OCI-LY1 (cell line): ENCODE results near the gene USP5.

ENCODE experiments used
- EZH2 ChIP-seq: fragments of 200-600 bp; sonication (generic), shearing (Covaris generic); IDR thresholded peaks from 2 replicates; pipeline ENCODE4 v1.8.0; 2017; ENCODE audit warnings: borderline replicate concordance, mixed run types, mild to moderate bottlenecking, antibody characterized with exemption, low read length, moderate library complexity, mixed read lengths
- TF ChIP-seq, protein P1 (sequence below): fragments of 200-600 bp; sonication (generic), shearing (Covaris generic); IDR thresholded peaks from 2 replicates; pipeline ENCODE4 v1.5.1; 2017; ENCODE audit warnings: mild to moderate bottlenecking, antibody characterized with exemption, low read length, moderate library complexity, mixed read lengths

DNA sequence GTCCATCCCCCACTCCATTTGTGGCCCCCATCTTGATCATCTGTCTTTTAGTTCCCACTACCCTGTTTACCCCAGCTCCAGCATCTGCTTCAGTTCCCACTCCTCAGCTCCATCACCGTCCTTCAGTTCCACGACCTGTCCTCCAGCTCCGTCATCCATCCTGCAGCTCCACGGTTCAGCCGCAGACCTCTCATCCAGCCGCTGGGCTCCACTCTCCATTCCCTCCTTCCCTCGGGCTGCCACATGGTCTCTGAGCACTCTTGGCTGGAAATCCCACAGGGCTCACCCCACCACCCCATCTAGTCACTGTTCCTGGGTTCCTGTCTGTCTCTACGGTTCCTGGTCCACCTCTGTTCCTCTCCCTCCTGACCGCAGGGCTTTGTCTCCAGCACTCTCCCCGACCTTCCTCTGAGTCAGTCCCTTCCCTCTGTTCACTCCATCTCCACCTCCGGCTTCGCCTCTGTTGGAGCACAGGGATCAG is 27.0 kb upstream of the USP5 start:
- TF ChIP-seq EZH2, result no peak
- TF ChIP-seq, protein P1, sequence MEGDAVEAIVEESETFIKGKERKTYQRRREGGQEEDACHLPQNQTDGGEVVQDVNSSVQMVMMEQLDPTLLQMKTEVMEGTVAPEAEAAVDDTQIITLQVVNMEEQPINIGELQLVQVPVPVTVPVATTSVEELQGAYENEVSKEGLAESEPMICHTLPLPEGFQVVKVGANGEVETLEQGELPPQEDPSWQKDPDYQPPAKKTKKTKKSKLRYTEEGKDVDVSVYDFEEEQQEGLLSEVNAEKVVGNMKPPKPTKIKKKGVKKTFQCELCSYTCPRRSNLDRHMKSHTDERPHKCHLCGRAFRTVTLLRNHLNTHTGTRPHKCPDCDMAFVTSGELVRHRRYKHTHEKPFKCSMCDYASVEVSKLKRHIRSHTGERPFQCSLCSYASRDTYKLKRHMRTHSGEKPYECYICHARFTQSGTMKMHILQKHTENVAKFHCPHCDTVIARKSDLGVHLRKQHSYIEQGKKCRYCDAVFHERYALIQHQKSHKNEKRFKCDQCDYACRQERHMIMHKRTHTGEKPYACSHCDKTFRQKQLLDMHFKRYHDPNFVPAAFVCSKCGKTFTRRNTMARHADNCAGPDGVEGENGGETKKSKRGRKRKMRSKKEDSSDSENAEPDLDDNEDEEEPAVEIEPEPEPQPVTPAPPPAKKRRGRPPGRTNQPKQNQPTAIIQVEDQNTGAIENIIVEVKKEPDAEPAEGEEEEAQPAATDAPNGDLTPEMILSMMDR, result no peak
